H1 (cell line): ENCODE results near the gene EPHB1. TPM values are rescaled to one million over a fixed set of nuclear protein-coding genes. Genes with fewer than 3 reads are reported as not detected.

Experiments
- CTCF ChIA-PET: fragments of 300-600 bp; sonication (Branson Sonifier 250); formaldehyde crosslinking; loops from one replicate; lab custom pipeline; 2021; ENCODE audit not compliant: partially characterized antibody; lab: Charles Lee
- POLR2A ChIA-PET: fragments of 300-600 bp; sonication (Branson Sonifier 250); formaldehyde crosslinking; loops from one replicate; lab custom pipeline; 2021; ENCODE audit warnings: inconsistent platforms; ENCODE audit not compliant: partially characterized antibody; lab: Charles Lee
- DNase-seq, 2 experiments: peaks; one replicate each; pipeline versions ENCODE4 v3.0.0 to v3.0.0-alpha.2; 2010 to 2022; ENCODE audit warnings: low spot score in 2 of 2, low read depth in 1 of 2, mixed read lengths in 1 of 2
- FAIRE-seq: peaks from 2 replicates; lab custom pipeline; 2011; peaks lifted over from hg19 to GRCh38; lab: Jason Lieb, UNC
- H2AFZ ChIP-seq: 2 replicates; pipeline ENCODE4 v1.8.1; 2012; ENCODE audit warnings: low read length, inconsistent platforms
- H2AK5ac ChIP-seq: 2 replicates; pipeline ENCODE4 v1.6.1; 2013; ENCODE audit warnings: low read depth, low read length
- H2BK120ac ChIP-seq: replicated peaks from 2 replicates; pipeline ENCODE3; 2013; ENCODE audit warnings: low read depth, low read length, inconsistent platforms
- H2BK12ac ChIP-seq: 2 replicates; pipeline ENCODE4 v1.6.1; 2013; ENCODE audit warnings: low read depth, low read length
- H2BK15ac ChIP-seq: 2 replicates; pipeline ENCODE4 v1.6.1; 2013; ENCODE audit warnings: low read length
- H2BK20ac ChIP-seq: 2 replicates; pipeline ENCODE4 v1.6.1; 2013; ENCODE audit warnings: low read length
- H2BK5ac ChIP-seq: 2 replicates; pipeline ENCODE4 v1.6.1; 2013; ENCODE audit warnings: low read depth, low read length
- H3K14ac ChIP-seq: 2 replicates; pipeline ENCODE4 v1.6.1; 2013; ENCODE audit warnings: inconsistent platforms; ENCODE audit not compliant: insufficient read length
- H3K18ac ChIP-seq: 2 replicates; pipeline ENCODE4 v1.6.1; 2013; ENCODE audit warnings: low read length; ENCODE audit errors: extremely low read depth
- H3K23ac ChIP-seq: 2 replicates; pipeline ENCODE4 v1.6.1; 2013; ENCODE audit warnings: inconsistent platforms; ENCODE audit not compliant: insufficient read length
- H3K23me2 ChIP-seq: 2 replicates; pipeline ENCODE4 v1.6.1; 2013; ENCODE audit warnings: low read depth, low read length
- H3K27ac ChIP-seq: 2 replicates; pipeline ENCODE4 v1.6.1; 2011; ENCODE audit warnings: low read depth, low read length, inconsistent platforms
- H3K27me3 ChIP-seq, 4 experiments: replicated peaks in 1 of 4; 1 replicate in 1 of 4; 2 replicates in 3 of 4; pipeline versions ENCODE4 v1.6.1 to v1.8.1; 2011 to 2013; ENCODE audit warnings: low read length in 3 of 4, mild to moderate bottlenecking in 3 of 4, inconsistent platforms in 2 of 4, mixed read lengths in 2 of 4, moderate library complexity in 1 of 4; ENCODE audit not compliant: control insufficient read depth in 3 of 4, insufficient read depth in 3 of 4; ENCODE audit errors: extremely low read depth in 1 of 4
- H3K36me3 ChIP-seq, 4 experiments: 2 replicates each; pipeline versions ENCODE4 v1.6.1 to v1.8.1; 2011 to 2013; ENCODE audit warnings: mild to moderate bottlenecking in 4 of 4, low read length in 3 of 4, moderate library complexity in 2 of 4, control low read depth in 1 of 4, inconsistent platforms in 1 of 4; ENCODE audit not compliant: insufficient read depth in 4 of 4, control insufficient read depth in 2 of 4
- H3K4ac ChIP-seq: replicated peaks from 2 replicates; pipeline ENCODE3; 2013; ENCODE audit warnings: low read length, low read depth, mixed read lengths, inconsistent platforms; ENCODE audit not compliant: insufficient read length
- H3K4me1 ChIP-seq, 4 experiments: replicated peaks in 1 of 4; 1 replicate in 1 of 4; 2 replicates in 3 of 4; pipeline versions ENCODE4 v1.6.1 to v1.8.1; 2011 to 2013; ENCODE audit warnings: low read length in 3 of 4, inconsistent platforms in 2 of 4, mixed read lengths in 1 of 4; ENCODE audit not compliant: insufficient read depth in 4 of 4, control insufficient read depth in 3 of 4
- H3K4me2 ChIP-seq, 2 experiments: 2 replicates each; pipeline versions ENCODE4 v1.6.1 to v1.8.1; 2011 to 2013; ENCODE audit warnings: low read depth in 2 of 2, low read length in 2 of 2, control low read depth in 1 of 2, inconsistent platforms in 1 of 2, mild to moderate bottlenecking in 1 of 2; ENCODE audit not compliant: insufficient read depth in 1 of 2
- H3K4me3 ChIP-seq, 4 experiments: fragments of 200-600, 300-600 bp in 1 of 4; sonication (generic), shearing (Covaris generic), sonication (Bioruptor Twin) in 1 of 4; 2 replicates each; pipeline versions ENCODE4 v1.5.1 to v1.8.1; 2011 to 2016; ENCODE audit warnings: low read length in 4 of 4, low read depth in 3 of 4, control low read depth in 2 of 4, inconsistent platforms in 2 of 4, mild to moderate bottlenecking in 2 of 4, mixed read lengths in 1 of 4, moderate library complexity in 1 of 4; ENCODE audit not compliant: insufficient read depth in 2 of 4; ENCODE audit errors: extremely low read depth in 1 of 4
- H3K56ac ChIP-seq: replicated peaks from 2 replicates; pipeline ENCODE3; 2013; ENCODE audit warnings: low read depth, mild to moderate bottlenecking, mixed read lengths, low read length, inconsistent platforms; ENCODE audit not compliant: insufficient read length
- H3K79me1 ChIP-seq: 2 replicates; pipeline ENCODE4 v1.6.1; 2013; ENCODE audit warnings: low read depth, low read length, control low read depth
- H3K79me2 ChIP-seq, 2 experiments: 2 replicates each; pipeline versions ENCODE4 v1.6.1 to v1.8.1; 2012 to 2013; ENCODE audit warnings: low read length in 2 of 2, mild to moderate bottlenecking in 2 of 2, inconsistent platforms in 1 of 2; ENCODE audit not compliant: insufficient read depth in 2 of 2, control insufficient read depth in 1 of 2
- H3K9ac ChIP-seq, 4 experiments: replicated peaks in 1 of 4; 1 replicate in 1 of 4; 2 replicates in 3 of 4; pipeline versions ENCODE4 v1.6.1 to v1.8.1; 2011 to 2013; ENCODE audit warnings: low read depth in 3 of 4, low read length in 3 of 4, control low read depth in 2 of 4, mild to moderate bottlenecking in 2 of 4, moderate library complexity in 2 of 4, inconsistent platforms in 1 of 4; ENCODE audit errors: extremely low read depth in 1 of 4
- H3K9me3 ChIP-seq, 2 experiments: 2 replicates each; pipeline versions ENCODE4 v1.6.1 to v1.8.1; 2012 to 2013; ENCODE audit warnings: mild to moderate bottlenecking in 2 of 2, moderate library complexity in 2 of 2, control low read depth in 1 of 2, inconsistent platforms in 1 of 2, low read depth in 1 of 2, low read length in 1 of 2, mixed read lengths in 1 of 2; ENCODE audit not compliant: insufficient read depth in 2 of 2
- H4K20me1 ChIP-seq, 2 experiments: replicated peaks in 1 of 2; 2 replicates each; pipeline versions ENCODE3 to v1.8.1; 2011 to 2013; ENCODE audit warnings: inconsistent platforms in 2 of 2, low read length in 2 of 2, mild to moderate bottlenecking in 1 of 2; ENCODE audit not compliant: insufficient read depth in 2 of 2, control insufficient read depth in 1 of 2
- H4K5ac ChIP-seq: 2 replicates; pipeline ENCODE4 v1.6.1; 2013; ENCODE audit warnings: low read length, low read depth, mixed read lengths, inconsistent platforms; ENCODE audit not compliant: insufficient read length
- H4K8ac ChIP-seq: 2 replicates; pipeline ENCODE4 v1.8.0; 2013; ENCODE audit warnings: mild to moderate bottlenecking, moderate library complexity, low read length, inconsistent platforms; ENCODE audit not compliant: insufficient read depth; ENCODE audit errors: extremely low read depth
- H4K91ac ChIP-seq: replicated peaks from 2 replicates; pipeline ENCODE3; 2013; ENCODE audit warnings: low read length, mixed read lengths, inconsistent platforms; ENCODE audit not compliant: insufficient read length
- ASH2L ChIP-seq: fragments of 200-600, 300-600 bp; sonication (generic); IDR thresholded peaks from one replicate; pipeline ENCODE4 v1.7.1; 2017; ENCODE audit warnings: low read length
- BRCA1 ChIP-seq: IDR thresholded peaks from 2 replicates; pipeline ENCODE4 v1.6.1; 2012; ENCODE audit warnings: low read depth, low read length, improper control_type of control experiment
- CBX5 ChIP-seq: fragments of 300-800, 300-1000 bp; sonication (generic); IDR thresholded peaks from 2 replicates; pipeline ENCODE4 v1.7.1; 2016; ENCODE audit warnings: antibody characterized with exemption, low read length, low read depth
- CHD1 ChIP-seq: IDR thresholded peaks from 2 replicates; pipeline ENCODE4 v1.6.1; 2012; ENCODE audit warnings: low read depth, low read length, improper control_type of control experiment
- FOSL1 ChIP-seq: IDR thresholded peaks from 2 replicates; pipeline ENCODE4 v1.6.1; 2011; ENCODE audit warnings: mild to moderate bottlenecking, low read depth, low read length, moderate library complexity; ENCODE audit not compliant: insufficient read depth
- HDAC2 ChIP-seq, 2 experiments: fragments of 300-600 bp in 1 of 2; sonication (generic) in 1 of 2; IDR thresholded peaks; 2 replicates each; pipeline ENCODE4 v1.6.1; 2011 to 2012; ENCODE audit warnings: low read depth in 2 of 2, low read length in 2 of 2, mild to moderate bottlenecking in 2 of 2, moderate library complexity in 2 of 2, borderline replicate concordance in 1 of 2, inconsistent platforms in 1 of 2
- HDAC6 ChIP-seq: IDR thresholded peaks from one replicate; pipeline ENCODE4 v1.7.1; 2012; ENCODE audit warnings: low read depth, mild to moderate bottlenecking, inconsistent platforms, low read length, moderate library complexity
- JUND ChIP-seq: IDR thresholded peaks from 2 replicates; pipeline ENCODE4 v1.6.1; 2011; ENCODE audit warnings: mild to moderate bottlenecking, improper control_type of control experiment, low read length
- KDM1A ChIP-seq: fragments of 200-600, 300-600 bp; sonication (generic); IDR thresholded peaks from 2 replicates; pipeline ENCODE4 v1.7.1; 2016; ENCODE audit warnings: mild to moderate bottlenecking, low read length, borderline replicate concordance
- RAD21 ChIP-seq, 2 experiments: IDR thresholded peaks in 1 of 2; conservative IDR thresholded peaks in 1 of 2; 2 replicates each; pipeline ENCODE4 v1.6.1; 2011; ENCODE audit warnings: low read depth in 2 of 2, low read length in 2 of 2, improper control_type of control experiment in 1 of 2, inconsistent platforms in 1 of 2, mild to moderate bottlenecking in 1 of 2, moderate library complexity in 1 of 2
- SIRT6 ChIP-seq: IDR thresholded peaks from one replicate; pipeline ENCODE4 v1.7.1; 2012; ENCODE audit warnings: low read length, inconsistent platforms
- SUZ12 ChIP-seq: fragments of 200-600 bp; sonication (generic); IDR thresholded peaks from 2 replicates; pipeline ENCODE4 v1.6.1; 2012; ENCODE audit warnings: mild to moderate bottlenecking, inconsistent platforms, low read length, moderate library complexity, mixed read lengths
- TAF7 ChIP-seq: optimal IDR thresholded peaks from 2 replicates; pipeline ENCODE3; 2011; ENCODE audit warnings: low read depth, mild to moderate bottlenecking, inconsistent platforms, low read length, moderate library complexity, borderline replicate concordance
- YY1 ChIP-seq: IDR thresholded peaks from 2 replicates; pipeline ENCODE4 v1.6.1; 2011; ENCODE audit warnings: low read depth, mild to moderate bottlenecking, low read length
- ZNF274 ChIP-seq: IDR thresholded peaks from 2 replicates; pipeline ENCODE4 v1.7.0; 2012; ENCODE audit warnings: low read length, borderline replicate concordance; ENCODE audit errors: extremely low read depth
- WGBS, 2 experiments: shearing (Covaris generic) in 1 of 2; methylation state at CpG; one replicate each; pipeline versions ENCODE4 v1.1.6 to v1.1.7; 2013 to 2015; ENCODE audit warnings: low lambda C conversion rate in 2 of 2, mixed read lengths in 2 of 2, inconsistent platforms in 1 of 2, low coverage in 1 of 2, missing lambda C conversion rate in 1 of 2; ENCODE audit not compliant: insufficient replicate concordance in 2 of 2, insufficient coverage in 1 of 2, insufficient read length in 1 of 2; ENCODE audit errors: extremely low coverage in 1 of 2, missing lambda C conversion rate in 1 of 2; 5-methylcytosine and 5-hydroxymethylcytosine counted together
- polyA plus RNA-seq, 7 experiments: library from polyadenylated mRNA; depleted of rRNA in 3 of 7; stranded (reverse) in 5 of 7; unstranded in 2 of 7; fragments of >200 nt in 5 of 7; fragments of 200-250 nt in 2 of 7; gene quantifications; 1 replicate in 5 of 7; 2 replicates in 1 of 7; 4 replicates in 1 of 7; pipeline versions ENCODE4 v1.2.1 to v1.2.3, GENCODE V29; 2011 to 2013; ENCODE audit warnings: missing spikeins in 2 of 7, mixed read lengths in 2 of 7
- total RNA-seq: library from RNA; stranded (reverse); fragmentation: NEBNext Ultra II Directional; extraction: Animal tissue kit (Norgen Biotek cat#: 25700); gene quantifications from 2 replicates; pipeline ENCODE4 v1.2.1, GENCODE V29; 2021

Gene EPHB1
- total and polyA plus RNA-seq, 2 of the 8 experiments (the other 6 are each of a cell fraction or from before 2014, with no cell fraction given): 3.5 to 5.9 TPM

DNA sequence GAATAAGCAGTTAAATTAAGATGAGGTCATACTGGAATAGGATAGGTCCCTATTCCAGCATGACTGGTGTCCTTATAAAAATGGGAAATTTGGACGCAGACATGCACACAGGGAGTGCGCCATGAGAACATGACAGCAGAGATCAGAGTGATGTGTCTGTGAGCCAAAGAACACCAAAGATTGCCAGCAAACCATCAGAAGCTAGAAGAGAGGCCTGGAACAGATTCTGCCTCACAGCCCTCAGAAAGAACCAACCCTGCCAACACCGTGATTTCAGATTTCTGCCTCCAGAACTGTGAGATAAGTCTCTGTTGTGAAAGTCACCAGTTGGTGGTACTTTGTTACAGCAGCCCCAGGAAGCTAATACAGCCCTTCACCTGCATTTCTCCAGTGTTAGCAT is 34.7 kb downstream of the EPHB1 start:
- ChIA-PET CTCF (interaction anchor here (1.0 to 3.9 kb wide), 2 partner anchors 9 to 259 kb away, joined by 3 to 22 read pairs; no protein-coding TSS in a partner anchor), POLR2A (no interaction called here)
- Histone ChIP-seq H3K9ac (no peak overlapping the region), H3K4me1 (no peaks in the 10 kb centered on the region), H2AFZ (no peak overlapping the region), H3K27ac (no peak overlapping the region), H2BK5ac (no peak overlapping the region), H3K14ac (no peak overlapping the region), H2BK15ac (no peak overlapping the region), H3K23ac (no peak overlapping the region), H2BK120ac (no peak overlapping the region), H3K79me1 (no peaks in the 10 kb centered on the region), H3K79me2 (no peaks in the 10 kb centered on the region), H3K18ac (no peak overlapping the region)
- WGBS, 2 experiments: 92% methylated on average over 3 of the region's 3 CpGs; no CpG with 5 or more reads in 1 of the 2 experiments
- no peak for TF ChIP-seq HDAC2 (IDR thresholded peaks at IDR 0.05; ENCODE audit: borderline replicate concordance in 1 of 2, low read depth in 2 of 2, low read length in 2 of 2)
- no peak for TF ChIP-seq CHD1
- TF ChIP-seq ZNF274: no peak
- no peak for TF ChIP-seq HDAC6
- TF ChIP-seq BRCA1: no peak
- TF ChIP-seq RAD21 (IDR thresholded peaks at IDR 0.05 in 1 of 2, conservative IDR thresholded peaks at IDR 0.05 in 1 of 2; ENCODE audit: low read depth in 2 of 2, low read length in 2 of 2): no peak
- TF ChIP-seq JUND: no peak
- TF ChIP-seq SIRT6: no peak
- no peak for TF ChIP-seq FOSL1
- no peak for TF ChIP-seq ASH2L
- no peak for TF ChIP-seq TAF7
- no peak for TF ChIP-seq YY1
- no peak for TF ChIP-seq SUZ12
- no peak for TF ChIP-seq CBX5
- TF ChIP-seq KDM1A: no peak
- TF ChIP-seq, all 59 proteins: peak for 0
- Histone ChIP-seq H3K56ac (no peak overlapping the region), H3K4me3 (no peak overlapping the region), H2BK12ac (no peak overlapping the region), H3K4me2 (no peak overlapping the region), H2BK20ac (no peak overlapping the region), H4K8ac (no peak overlapping the region), H4K5ac (no peak overlapping the region), H4K91ac (no peak overlapping the region), H2AK5ac (no peak overlapping the region), H3K27me3 (no peaks in the 10 kb centered on the region), H3K4ac (no peak overlapping the region), H3K23me2 (no peaks in the 10 kb centered on the region), H3K36me3 (no peaks in the 10 kb centered on the region), H4K20me1 (no peaks in the 10 kb centered on the region), H3K9me3 (no peaks in the 10 kb centered on the region)
- DNase-seq (no peak), FAIRE-seq (no peak)
